GM12891 (cell line): ENCODE results near the gene PTMA.
"Not testable (repeated sequence)": the region's sequence is repeated elsewhere in the genome, so short reads cannot be mapped to it uniquely, and the experiment has no call there.

Experiments used
- DNase-seq: peaks from one replicate; pipeline ENCODE4 v3.0.0; 2011; ENCODE audit warnings: low spot score; ENCODE audit not compliant: insufficient read length
- FAIRE-seq: peaks from 2 replicates; lab custom pipeline; 2011; peaks lifted over from hg19 to GRCh38; lab: Jason Lieb, UNC
- PAX5 ChIP-seq: IDR thresholded peaks from 2 replicates; pipeline ENCODE4 v1.6.1; 2011; ENCODE audit warnings: low read length, moderate library complexity, mild to moderate bottlenecking; ENCODE audit not compliant: insufficient read depth, severe bottlenecking
- POLR2A ChIP-seq: IDR thresholded peaks from 2 replicates; pipeline ENCODE4 v1.6.1; 2011; ENCODE audit warnings: low read depth, low read length, control low read depth
- POLR2AphosphoS5 ChIP-seq: IDR thresholded peaks from 2 replicates; pipeline ENCODE4 v1.6.1; 2011; ENCODE audit warnings: low read depth, low read length, control low read depth
- POU2F2 ChIP-seq: IDR thresholded peaks from 2 replicates; pipeline ENCODE4 v1.6.1; 2011; ENCODE audit warnings: low read depth, mild to moderate bottlenecking, control low read depth, low read length, moderate library complexity
- SPI1 ChIP-seq: IDR thresholded peaks from 2 replicates; pipeline ENCODE4 v1.6.1; 2011; ENCODE audit warnings: low read depth, low read length, control low read depth
- TAF1 ChIP-seq: IDR thresholded peaks from 2 replicates; pipeline ENCODE4 v1.6.1; 2011; ENCODE audit warnings: low read depth, low read length, control low read depth

PTMA gene

GRCh38 chr2:231732604-231733003, 24.3 kb downstream of the PTMA start:
- DNase-seq: no peak
- TF ChIP-seq SPI1: no peak
- no peak for TF ChIP-seq POU2F2
- no peak for TF ChIP-seq POLR2AphosphoS5
- TF ChIP-seq POLR2A: no peak
- no peak for TF ChIP-seq PAX5
- no peak for TF ChIP-seq TAF1
- FAIRE-seq: no peak

GRCh38 chr2:231737761-231738160, 29.4 kb downstream of the PTMA start:
- TF ChIP-seq PAX5 (no peak), POU2F2 (no peak), SPI1 (no peak), POLR2AphosphoS5 (no peak), TAF1 (no peak), POLR2A (no peak)
- no peak for DNase-seq
- FAIRE-seq: no peak

GRCh38 chr2:231743376-231744116, 35.2 kb downstream of the PTMA start:
- no peak for DNase-seq
- FAIRE-seq: no peak
- TF ChIP-seq TAF1 (no peak), POLR2A (no peak), PAX5 (no peak), POLR2AphosphoS5 (no peak), POU2F2 (no peak), SPI1 (no peak)

- no peak for FAIRE-seq
- DNase-seq: no peak
- TF ChIP-seq PAX5 (no peak), POLR2A (no peak), TAF1 (no peak), POLR2AphosphoS5 (no peak), SPI1 (no peak), POU2F2 (no peak)
Measured at GRCh38 chr2:231745303-231746038, 37.1 kb downstream of the PTMA start.

- FAIRE-seq, DNase-seq: not testable (repeated sequence)
Measured at GRCh38 chr2:231748153-231748896, 40.0 kb downstream of the PTMA start.

GRCh38 chr2:231749016-231749415, 40.7 kb downstream of the PTMA start:
- FAIRE-seq, DNase-seq: not testable (repeated sequence)

- DNase-seq (no peak), FAIRE-seq (no peak)
- TF ChIP-seq POU2F2: no peak
- no peak for TF ChIP-seq SPI1
Measured at GRCh38 chr2:231751042-231751815, 42.9 kb downstream of the PTMA start.

GRCh38 chr2:231752061-231752460, 43.7 kb downstream of the PTMA start:
- DNase-seq: no peak
- TF ChIP-seq POU2F2 (no peak), POLR2AphosphoS5 (no peak), SPI1 (no peak), PAX5 (no peak), TAF1 (no peak), POLR2A (no peak)
- FAIRE-seq: no peak

GRCh38 chr2:231761735-231762134, 53.4 kb downstream of the PTMA start:
- no peak for TF ChIP-seq POLR2AphosphoS5
- FAIRE-seq: no peak
- DNase-seq: no peak
